ENCODE results near the gene ITGB7. TPM values are rescaled to one million over a fixed set of nuclear protein-coding genes. Genes with fewer than 3 reads are reported as not detected.

The ITGB7 gene
- polyA plus RNA-seq, 3 donors = 24.1 to 33.1 (median 28.4) TPM

GRCh38 chr12:53173085-53173715 is 33.9 kb downstream of the ITGB7 start:
- no peaks in the 10 kb centered on the region for H4K20me1 ChIP-seq (ENCODE audit: insufficient read depth, low read length)
- peaks cover 6 to 31% of the 10 kb centered on the region in 2 donors for H3K36me3 ChIP-seq (replicated peaks in 1 of 2; ENCODE audit: control insufficient read depth in 1 of 2, insufficient read depth in 2 of 2, low read length in 2 of 2)
- no peaks in the 10 kb centered on the region for H3K27me3 ChIP-seq (ENCODE audit: control insufficient read depth in 2 of 2, insufficient read depth in 2 of 2, low read length in 2 of 2)
- DNase-seq = no peak
- TF ChIP-seq CTCF (IDR thresholded peaks at IDR 0.05) = no peak
- peaks cover 31 to 33% of the 10 kb centered on the region in 2 donors for H3K36me3 Mint-ChIP-seq
- no peak overlapping the region for H3K27ac ChIP-seq (ENCODE audit: low read depth in 1 of 2, low read length in 2 of 2)
- no peak overlapping the region for H3K9ac ChIP-seq (ENCODE audit: insufficient read depth, low read length, poor library complexity, severe bottlenecking)
- peaks cover 0 to 1% (median 0%) of the 10 kb centered on the region in 3 donors for H3K27me3 Mint-ChIP-seq (ENCODE audit: low read depth in 3 of 3)
- H3K4me3 Mint-ChIP-seq = no peak overlapping the region
- H3K9me3 ChIP-seq (replicated peaks in 1 of 2; ENCODE audit: control insufficient read depth in 1 of 2, insufficient read depth in 1 of 2, low read length in 2 of 2) = no peaks in the 10 kb centered on the region
- no peak overlapping the region for H3K27ac Mint-ChIP-seq
- intact Hi-C loops (cut with micrococcal nuclease) = no loop called here
- no peaks in the 10 kb centered on the region for H3K79me2 ChIP-seq (ENCODE audit: insufficient read depth, low read length)
- no peak overlapping the region for H3K4me2 ChIP-seq (replicated peaks; ENCODE audit: extremely low read depth, low read length, poor library complexity, severe bottlenecking)
- 97% methylated on average over 6 of the region's 10 CpGs for WGBS (ENCODE audit: insufficient coverage)
- H3K4me3 ChIP-seq (replicated peaks in 1 of 3; ENCODE audit: low read depth in 2 of 3, low read length in 3 of 3) = no peak overlapping the region
- no peaks in the 10 kb centered on the region for H3K9me3 Mint-ChIP-seq
- peaks cover 4% of the 10 kb centered on the region for H3K4me1 Mint-ChIP-seq
- H2AFZ ChIP-seq (ENCODE audit: insufficient read depth, low read depth, low read length, poor library complexity, severe bottlenecking) = no peak overlapping the region
- H3K4me1 ChIP-seq (ENCODE audit: control insufficient read depth in 1 of 2, insufficient read depth in 2 of 2, low read length in 2 of 2) = no peaks in the 10 kb centered on the region

GRCh38 chr12:53172352-53172751 is 34.7 kb downstream of the ITGB7 start:
- Histone ChIP-seq H3K4me1 (ENCODE audit: control insufficient read depth in 1 of 2, insufficient read depth in 2 of 2, low read length in 2 of 2) (no peaks in the 10 kb centered on the region), H3K27ac (ENCODE audit: low read depth in 1 of 2, low read length in 2 of 2) (no peak overlapping the region), H3K9me3 (replicated peaks in 1 of 2; ENCODE audit: control insufficient read depth in 1 of 2, insufficient read depth in 1 of 2, low read length in 2 of 2) (no peaks in the 10 kb centered on the region), H3K79me2 (ENCODE audit: insufficient read depth, low read length) (no peaks in the 10 kb centered on the region), H3K27me3 (ENCODE audit: control insufficient read depth in 2 of 2, insufficient read depth in 2 of 2, low read length in 2 of 2) (no peaks in the 10 kb centered on the region), H3K4me3 (replicated peaks in 1 of 3; ENCODE audit: low read depth in 2 of 3, low read length in 3 of 3) (no peak overlapping the region), H3K9ac (ENCODE audit: insufficient read depth, low read length, poor library complexity, severe bottlenecking) (no peak overlapping the region), H3K36me3 (replicated peaks in 1 of 2; ENCODE audit: control insufficient read depth in 1 of 2, insufficient read depth in 2 of 2, low read length in 2 of 2) (peaks cover 6 to 31% of the 10 kb centered on the region in 2 donors), H2AFZ (ENCODE audit: insufficient read depth, low read depth, low read length, poor library complexity, severe bottlenecking) (no peak overlapping the region), H3K4me2 (replicated peaks; ENCODE audit: extremely low read depth, low read length, poor library complexity, severe bottlenecking) (no peak overlapping the region), H4K20me1 (ENCODE audit: insufficient read depth, low read length) (no peaks in the 10 kb centered on the region)
- H3K4me3 Mint-ChIP-seq = no peak overlapping the region
- intact Hi-C loops (cut with micrococcal nuclease) = no loop called here
- H3K27me3 Mint-ChIP-seq (ENCODE audit: low read depth in 3 of 3) = peaks cover 0 to 1% (median 0%) of the 10 kb centered on the region in 3 donors
- no peak overlapping the region for H3K27ac Mint-ChIP-seq
- TF ChIP-seq CTCF (IDR thresholded peaks at IDR 0.05) = no peak
- peaks cover 4% of the 10 kb centered on the region for H3K4me1 Mint-ChIP-seq
- H3K36me3 Mint-ChIP-seq = peaks cover 34 to 35% of the 10 kb centered on the region in 2 donors
- no peaks in the 10 kb centered on the region for H3K9me3 Mint-ChIP-seq
- WGBS (ENCODE audit: insufficient coverage) = 100% methylated on average over 6 of the region's 11 CpGs
- no peak for DNase-seq

Measured in CD14-positive monocyte (primary cell).